ENCODE data around the gene STPG4.
"Not testable (repeated sequence)": the region's sequence is repeated elsewhere in the genome, so short reads cannot be mapped to it uniquely, and the experiment has no call there.

The STPG4 gene

DNA sequence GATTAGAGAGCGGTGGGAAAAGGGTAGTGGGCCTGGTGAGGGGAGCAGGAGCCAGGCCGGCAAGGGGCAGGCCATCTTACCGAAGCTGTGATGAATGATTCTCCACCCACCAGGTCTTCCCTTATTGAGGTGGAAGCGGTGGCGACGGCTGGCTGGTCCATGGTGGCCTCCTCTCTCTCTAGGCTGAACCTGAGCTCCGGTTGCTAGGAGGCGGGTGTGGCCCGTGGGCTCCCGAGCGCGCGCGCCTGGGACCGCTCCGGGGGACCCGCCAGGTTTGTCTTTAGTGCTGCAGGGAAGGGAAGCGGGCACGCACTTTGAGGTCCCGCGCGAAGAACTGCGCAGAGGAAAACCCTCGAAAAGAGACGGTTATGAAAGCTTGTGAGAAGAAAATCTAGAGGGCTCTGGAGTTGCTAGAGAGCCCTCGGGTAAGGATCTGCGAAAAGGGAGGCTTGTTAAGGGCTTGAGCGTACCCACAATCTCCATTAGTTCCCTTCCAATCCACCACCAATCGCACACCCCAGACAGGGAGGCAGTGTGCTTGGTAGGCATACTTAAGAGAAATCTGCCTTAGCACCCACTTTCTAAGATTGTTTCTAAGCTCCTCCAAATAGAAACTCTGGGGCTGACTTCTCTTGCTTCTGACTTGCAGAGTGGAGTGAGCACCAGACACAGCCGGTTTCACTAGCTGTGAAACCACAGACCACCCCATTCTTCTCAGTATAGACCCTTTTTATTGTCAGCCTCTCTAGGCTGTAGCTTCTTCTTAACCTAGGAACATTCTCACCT lies at the start of gene STPG4:
STPG4 (minus strand) TSS at position 218 of the 786 bp plus-strand sequence; CDS start at position 161, 57 bp downstream.
- no peak for FAIRE-seq

GRCh38 chr2:47204691-47205090 lies 49.6 kb upstream of the STPG4 start:
- FAIRE-seq = no peak

- FAIRE-seq = no peak
Observed at GRCh38 chr2:47203995-47204394, 48.9 kb upstream of the STPG4 start.

DNA sequence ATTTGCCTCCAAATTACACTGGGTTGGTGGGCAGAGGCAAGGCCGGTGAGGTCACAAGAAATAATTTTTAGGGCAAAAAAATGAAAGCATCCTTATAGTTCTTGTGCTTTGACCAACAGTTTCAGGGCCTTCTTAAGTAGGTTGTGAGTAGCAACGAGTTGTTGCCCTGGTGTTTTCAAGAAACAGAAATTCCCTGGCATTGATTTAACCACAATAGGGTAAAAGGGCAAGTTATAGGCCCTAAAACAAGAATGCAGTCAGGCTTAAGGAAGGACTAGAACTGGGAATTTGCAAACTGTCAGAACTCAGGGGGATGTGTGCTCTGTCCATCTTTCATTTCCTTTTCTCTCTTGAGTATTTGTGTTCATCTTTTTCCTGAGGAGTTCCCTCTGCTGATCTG lies 46.1 kb upstream of the STPG4 start:
- no peak for FAIRE-seq

GRCh38 chr2:47198985-47199451 lies 43.9 kb upstream of the STPG4 start:
- no peak for FAIRE-seq

DNA sequence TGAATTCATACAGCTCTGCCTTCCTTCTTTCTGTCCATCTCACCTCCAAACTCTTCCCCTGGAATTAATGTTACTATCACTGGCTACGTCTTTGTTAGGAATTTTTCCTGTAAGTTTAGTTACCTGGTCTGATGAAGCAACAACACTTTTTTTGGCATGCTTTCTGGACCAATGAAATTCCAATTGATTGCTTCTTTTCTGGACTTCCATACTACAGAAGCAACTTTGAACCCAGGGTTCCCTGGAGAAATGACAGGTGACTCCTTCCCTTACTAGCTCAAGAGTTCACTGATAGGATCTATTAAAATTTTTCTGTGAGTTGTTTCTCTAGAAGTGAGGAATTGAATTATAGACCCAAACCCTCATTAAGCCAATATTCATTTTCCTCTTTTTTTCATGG lies 41.4 kb upstream of the STPG4 start:
- no peak for FAIRE-seq

- FAIRE-seq = no peak
Observed at GRCh38 chr2:47196046-47196445, 40.9 kb upstream of the STPG4 start.

GRCh38 chr2:47195148-47195547 lies 40.0 kb upstream of the STPG4 start:
- FAIRE-seq = no peak

- FAIRE-seq = no peak
Observed at GRCh38 chr2:47194410-47194809, 39.3 kb upstream of the STPG4 start.

- no peak for FAIRE-seq
Observed at GRCh38 chr2:47193607-47194006, 38.5 kb upstream of the STPG4 start.

DNA sequence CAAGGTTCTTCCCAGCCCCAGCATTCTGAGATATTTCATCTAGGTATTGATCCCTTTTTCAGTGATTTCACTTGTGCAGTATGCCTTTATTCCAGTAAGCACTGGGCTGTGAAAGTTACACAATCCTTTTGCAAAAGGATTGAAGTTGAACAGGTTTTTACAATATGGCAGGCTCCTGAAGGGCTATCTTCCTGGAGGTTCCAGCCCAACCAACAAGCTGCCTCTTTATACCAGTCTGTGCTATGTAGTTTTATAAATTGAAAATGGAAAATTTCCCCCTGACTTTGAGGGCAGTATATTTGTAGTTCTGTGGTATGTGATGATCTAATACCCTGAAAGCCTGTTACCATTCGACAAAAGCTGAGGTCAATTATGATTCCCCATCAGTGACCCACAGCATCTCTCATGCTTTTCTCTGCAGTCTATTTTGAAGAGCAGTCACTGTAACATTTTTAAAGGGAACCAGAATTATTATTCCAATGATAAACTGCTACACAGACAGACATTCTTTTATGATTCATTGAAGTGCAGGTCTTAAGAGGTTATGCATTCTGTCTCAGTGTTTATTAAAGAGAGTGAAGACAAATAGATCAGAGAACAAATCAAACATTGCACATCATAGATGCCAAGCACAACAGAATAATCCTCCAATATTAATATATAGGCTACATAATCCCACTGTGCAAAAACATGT lies 35.2 kb upstream of the STPG4 start:
- no peak for FAIRE-seq

- FAIRE-seq = no peak
Observed at GRCh38 chr2:47189635-47190034, 34.5 kb upstream of the STPG4 start.

- no peak for FAIRE-seq
Observed at GRCh38 chr2:47187069-47187468, 32.0 kb upstream of the STPG4 start.

DNA sequence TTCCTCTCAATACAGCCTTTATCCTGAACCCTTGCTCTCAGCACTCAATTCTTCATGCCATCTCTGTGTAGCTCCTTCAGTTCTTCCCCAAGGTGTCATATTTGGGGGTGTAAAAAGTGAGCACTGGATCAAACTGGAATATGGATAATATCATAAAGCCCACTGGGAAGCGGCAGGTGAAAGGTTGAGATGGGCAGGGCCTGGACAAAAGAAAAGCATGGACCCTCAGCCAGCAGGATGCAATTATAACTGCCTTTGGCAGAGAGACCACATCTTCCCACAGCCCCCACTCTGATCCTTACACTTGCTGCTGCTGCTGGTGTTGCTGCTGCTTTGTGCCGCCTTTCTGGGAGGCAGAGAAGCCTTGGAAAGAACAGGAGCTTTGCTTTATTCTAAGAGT lies 31.2 kb upstream of the STPG4 start:
- no peak for FAIRE-seq

DNA sequence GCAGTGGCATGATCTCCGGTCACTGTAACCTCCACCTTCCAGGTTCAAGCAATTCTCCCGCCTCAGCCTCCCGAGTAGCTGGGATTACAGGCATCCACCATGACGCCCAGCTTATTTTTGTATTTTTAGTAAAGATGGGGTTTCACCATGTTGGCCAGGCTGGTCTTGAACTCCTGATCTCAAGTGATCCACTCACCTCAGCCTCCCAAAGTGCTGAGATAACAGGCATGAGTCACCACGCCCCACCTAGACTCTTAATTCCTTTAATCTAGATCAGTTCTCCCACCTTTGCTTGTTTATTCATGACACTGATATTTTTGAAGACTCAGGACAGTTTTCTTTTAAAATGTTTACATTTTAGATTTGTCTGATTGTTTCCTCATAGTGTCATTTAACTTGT lies 30.0 kb upstream of the STPG4 start:
- not testable (repeated sequence) for FAIRE-seq

- no peak for FAIRE-seq
Observed at GRCh38 chr2:47181176-47181575, 26.1 kb upstream of the STPG4 start.

DNA sequence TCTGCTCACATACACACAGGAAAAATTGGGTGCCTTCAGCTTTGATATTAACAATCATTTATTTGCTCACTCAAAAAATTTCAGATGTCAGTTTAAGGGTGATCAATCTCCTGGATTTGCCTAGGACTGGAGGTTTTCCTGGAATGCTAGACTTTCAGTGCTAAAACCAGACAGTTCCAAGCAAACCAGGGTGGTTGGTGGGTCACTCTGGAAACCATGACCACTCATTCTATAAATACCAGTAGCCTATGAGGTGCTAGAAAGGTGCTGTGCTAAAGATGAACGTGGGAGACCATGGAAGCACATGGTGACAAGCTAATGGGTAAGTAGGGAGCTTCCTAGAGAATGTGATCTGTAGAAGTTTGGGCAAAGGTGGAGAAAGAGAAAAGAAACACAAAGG lies 25.4 kb upstream of the STPG4 start:
- no peak for FAIRE-seq

DNA sequence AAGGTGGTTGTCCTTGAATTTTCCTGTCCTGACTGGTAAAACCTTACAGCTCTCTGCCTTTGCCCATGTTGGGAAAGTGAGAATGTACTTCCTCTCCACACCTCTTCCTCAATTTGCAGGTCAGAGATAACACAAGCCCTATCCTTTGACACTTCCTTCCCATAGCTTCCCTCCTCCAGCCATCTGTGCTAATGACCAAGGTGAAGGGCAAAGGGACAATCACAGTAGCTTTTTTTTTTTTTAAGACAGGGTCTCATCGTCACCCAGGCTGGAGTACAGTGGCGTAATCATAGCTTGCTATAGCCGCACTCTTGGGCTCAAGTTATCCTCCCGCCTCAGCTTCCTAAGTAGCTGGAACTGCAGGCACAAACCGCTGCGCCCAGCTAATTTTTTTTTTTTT lies 24.3 kb upstream of the STPG4 start:
- FAIRE-seq = no peak

- no peak for FAIRE-seq
Observed at GRCh38 chr2:47178341-47178740, 23.2 kb upstream of the STPG4 start.

DNA sequence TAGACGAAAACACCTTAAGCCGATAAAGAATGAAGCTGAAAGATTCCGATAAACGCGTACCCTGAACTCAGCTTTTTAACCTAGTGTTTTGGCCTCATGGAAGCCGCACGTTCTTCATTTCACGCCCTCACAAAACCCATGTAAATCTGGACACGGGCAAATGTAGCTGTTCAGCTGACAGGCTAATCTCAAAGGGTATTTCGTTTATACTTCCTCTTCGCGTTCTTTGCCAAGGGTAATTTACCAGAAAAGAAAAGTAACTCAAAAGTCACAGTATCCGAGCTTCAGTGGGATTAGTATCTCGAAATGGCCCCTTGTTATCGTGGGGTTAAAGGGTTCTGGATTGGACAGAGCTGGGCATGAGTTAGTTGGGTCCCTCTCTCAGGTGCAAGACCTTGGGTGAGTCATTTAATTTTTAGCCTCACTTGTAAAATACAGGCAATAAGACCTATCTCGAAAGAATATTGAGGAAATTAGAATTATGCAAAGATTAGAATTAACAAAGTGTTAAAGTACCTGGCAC lies 22.0 kb upstream of the STPG4 start:
- no peak for FAIRE-seq

DNA sequence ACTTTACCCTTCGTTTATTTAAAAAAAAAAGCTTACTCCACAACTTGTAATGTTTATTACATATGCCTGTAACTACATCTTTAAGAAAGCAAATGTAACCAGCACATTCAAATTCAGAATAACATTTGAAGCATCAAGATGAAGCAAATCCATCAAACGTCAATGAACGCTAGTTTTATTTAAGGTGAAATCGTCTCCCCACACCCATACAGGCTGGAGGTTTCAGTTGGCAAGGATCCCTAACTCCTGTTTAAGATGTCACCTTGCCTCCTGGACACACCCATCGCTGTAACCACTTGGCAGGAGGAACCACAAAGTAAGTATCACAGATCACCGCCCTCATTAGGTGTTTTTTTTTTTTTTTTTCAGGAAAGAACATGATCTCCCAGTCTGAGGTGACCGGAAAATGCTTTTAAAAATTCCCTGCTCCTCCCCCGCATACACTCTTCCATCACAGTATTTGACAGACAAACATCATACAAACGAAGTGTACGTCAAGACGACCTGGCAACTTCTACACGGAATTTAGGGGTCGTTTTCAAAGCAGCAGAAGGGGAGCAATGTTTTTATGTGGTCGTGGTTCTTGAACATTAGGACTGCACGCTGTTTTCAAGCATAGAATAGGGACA lies 19.7 kb upstream of the STPG4 start:
- no peak for FAIRE-seq

- no peak for FAIRE-seq
Observed at GRCh38 chr2:47173986-47174732, 19.1 kb upstream of the STPG4 start.
